Activated CD8-positive, alpha-beta memory T cell treated with anti-CD3 and anti-CD28 coated beads for 36 hours (primary cell): ENCODE measurements around the gene ZNF524. TPM values are rescaled to one million over a fixed set of nuclear protein-coding genes. Genes with fewer than 3 reads are reported as not detected.
"Not testable (repeated sequence)": the region's sequence is repeated elsewhere in the genome, so short reads cannot be mapped to it uniquely, and the experiment has no call there.

ENCODE experiments used
- CTCF ChIA-PET: fragments of 350-600 bp; sonication (Branson Sonifier 250); formaldehyde crosslinking; loops from one replicate; lab custom pipeline; 2021; ENCODE audit warnings: antibody characterized with exemption; lab: Charles Lee
- POLR2A ChIA-PET: fragments of 350-600 bp; sonication (Branson Sonifier 250); formaldehyde crosslinking; loops from one replicate; lab custom pipeline; 2021; ENCODE audit warnings: antibody characterized with exemption; lab: Charles Lee
- total RNA-seq, 2 experiments: library from RNA; stranded (reverse); gene quantifications; one replicate each; pipeline ENCODE4 v1.2.3, GENCODE V29; 2021

Gene ZNF524
- 10 to 100 TPM; 11.9 to 13.2 TPM for total RNA-seq

GRCh38 chr19:55599842-55600661, at the start of gene ZNF524:
TSS of gene ZNF524 (plus strand) at chr19:55600288. CDS start at chr19:55602113, 1,825 bp downstream.
- ChIA-PET CTCF (interaction anchor here (0.6 to 1.7 kb wide), 8 partner anchors 17 to 96 kb away, joined by 3 to 10 read pairs (median 5); partner anchors contain the start of gene ZNF784), POLR2A (interaction anchor here (1.0 to 1.8 kb wide), 9 partner anchors 18 to 345 kb away, joined by 3 to 9 read pairs (median 5); partner anchors contain the start of genes U2AF2, ZNF579, ZNF581 and ZNF628)

DNA sequence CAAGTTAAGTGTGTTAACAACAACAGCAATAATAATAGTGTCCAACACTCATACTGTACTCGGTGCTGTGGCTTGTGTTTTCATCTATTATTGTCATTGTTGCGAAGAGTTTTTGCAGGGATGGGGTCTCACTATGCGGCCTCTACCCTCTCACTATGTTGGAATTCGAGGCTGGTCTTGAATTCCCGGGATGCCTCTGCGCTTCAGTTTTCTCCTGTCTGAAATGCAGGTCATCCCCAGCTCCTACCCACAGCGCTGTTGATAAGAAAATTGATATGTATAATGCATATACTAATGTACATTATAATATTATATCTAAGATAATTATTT, 49.8 kb upstream of the ZNF524 start:
- CTCF ChIA-PET = interaction anchor here (0.6 kb wide), 1 partner anchor 58 kb away, joined by 4 read pairs; no protein-coding TSS in a partner anchor
- POLR2A ChIA-PET = no interaction called here

DNA sequence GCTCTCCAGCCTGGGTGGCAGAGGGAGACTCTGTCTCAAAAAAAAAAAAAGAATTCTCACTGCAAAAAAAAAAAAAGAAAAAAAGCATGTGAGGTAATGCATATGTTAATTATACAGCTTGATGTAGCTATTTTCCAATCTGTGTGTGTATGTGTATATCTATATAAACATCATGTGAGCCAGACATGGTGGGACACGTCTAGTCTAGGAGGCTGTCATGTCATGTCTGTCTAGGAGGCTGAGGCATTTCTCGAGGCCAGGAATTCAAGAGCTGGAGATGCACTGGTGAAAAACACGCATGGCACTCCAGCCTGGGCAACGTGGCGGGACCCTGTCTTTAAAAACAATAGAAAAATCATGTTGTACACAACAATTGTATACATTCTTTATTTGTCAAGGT, 47.9 kb upstream of the ZNF524 start:
- ChIA-PET POLR2A (no interaction called here), CTCF (no interaction called here)

GRCh38 chr19:55552620-55553019, 47.5 kb upstream of the ZNF524 start:
- ChIA-PET POLR2A (no interaction called here), CTCF (no interaction called here)

GRCh38 chr19:55553217-55554182, 46.6 kb upstream of the ZNF524 start:
- ChIA-PET CTCF (no interaction called here), POLR2A (interaction anchor here (0.5 kb wide), 1 partner anchor 21 kb away, joined by 5 read pairs; no protein-coding TSS in a partner anchor)

GRCh38 chr19:55554302-55554701, 45.8 kb upstream of the ZNF524 start:
- ChIA-PET POLR2A (interaction anchor here (0.5 kb wide), 1 partner anchor 22 kb away, joined by 5 read pairs; no protein-coding TSS in a partner anchor), CTCF (no interaction called here)

DNA sequence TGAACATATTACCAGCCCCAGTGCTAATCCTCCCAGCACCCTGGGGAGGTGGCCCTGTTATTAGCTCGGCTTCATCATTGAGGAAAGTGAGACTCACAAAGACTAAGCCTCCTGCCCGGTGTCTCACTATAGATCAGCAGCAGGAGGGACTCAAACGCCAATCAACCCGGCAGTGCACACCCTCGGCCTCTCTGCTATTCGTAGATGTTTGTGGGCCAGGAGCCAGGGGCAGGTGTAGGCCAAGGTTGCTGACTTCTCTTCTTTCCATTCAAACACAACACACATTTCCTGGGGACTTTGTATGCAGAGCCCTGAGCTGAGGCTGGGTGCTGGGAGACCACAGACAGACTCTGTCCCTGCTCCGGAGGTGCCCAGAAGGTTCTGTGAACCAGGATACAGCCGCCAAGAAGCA, 45.3 kb upstream of the ZNF524 start:
- CTCF ChIA-PET = no interaction called here
- POLR2A ChIA-PET = no interaction called here

- POLR2A ChIA-PET = no interaction called here
Observed at GRCh38 chr19:55559684-55560083, 40.4 kb upstream of the ZNF524 start.

DNA sequence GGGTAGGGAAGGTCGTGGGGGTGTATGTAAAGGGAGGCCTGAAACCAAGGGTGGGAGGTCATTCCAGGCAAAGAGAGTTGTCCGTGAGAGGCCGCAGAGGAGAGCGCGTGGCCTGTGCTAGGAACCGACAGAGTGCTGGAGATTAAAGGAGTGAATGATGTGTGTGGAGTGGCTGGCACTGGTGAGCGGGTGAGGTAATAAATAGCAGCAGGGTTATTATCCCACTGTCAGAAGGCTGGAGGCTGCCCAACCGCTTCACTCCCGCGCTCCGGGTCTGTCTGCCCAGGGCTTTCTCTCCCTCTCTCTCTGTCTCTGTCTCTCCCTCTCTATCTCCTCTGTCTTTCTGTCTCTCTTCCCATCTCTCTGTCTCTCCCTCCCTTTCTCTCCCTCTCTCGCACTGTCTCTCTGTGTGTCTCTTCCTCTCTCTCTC, 36.8 kb upstream of the ZNF524 start:
- POLR2A ChIA-PET = no interaction called here

More at GRCh38 chr19:55559684-55560083, 40.4 kb upstream of the ZNF524 start:
- CTCF ChIA-PET = interaction anchor here (0.6 kb wide), 1 partner anchor 393 kb away, joined by 3 read pairs; no protein-coding TSS in a partner anchor

GRCh38 chr19:55566823-55567222, 33.3 kb upstream of the ZNF524 start:
- ChIA-PET CTCF (no interaction called here), POLR2A (no interaction called here)

More for the DNA sequence above, 36.8 kb upstream of the ZNF524 start:
- CTCF ChIA-PET = no interaction called here

DNA sequence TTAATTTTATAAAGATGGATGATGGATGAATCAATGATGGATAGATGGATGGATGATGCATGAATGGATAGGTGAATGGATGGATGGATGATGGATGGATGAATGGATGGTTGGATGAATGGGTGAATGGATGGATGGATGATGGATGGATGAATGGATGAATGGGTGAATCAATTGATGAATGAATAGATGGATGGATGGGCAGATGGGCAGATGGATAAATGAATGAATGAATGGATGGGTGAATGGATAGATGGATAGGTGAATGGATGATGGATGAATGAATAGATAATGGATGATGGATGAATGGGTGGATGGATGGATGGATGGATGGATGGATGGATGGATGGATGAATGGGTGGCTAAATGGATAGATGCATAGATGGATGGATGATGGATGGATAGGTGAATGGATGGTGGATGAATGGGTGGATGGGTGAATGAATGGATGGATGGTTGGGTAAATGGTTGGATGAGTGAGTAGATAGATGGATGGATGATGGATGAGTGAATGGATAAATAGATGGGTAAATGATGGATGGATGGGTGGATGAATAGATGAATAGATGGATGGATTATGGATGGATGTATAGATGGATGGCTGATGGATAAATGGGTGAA, 32.3 kb upstream of the ZNF524 start:
- CTCF ChIA-PET = no interaction called here
- POLR2A ChIA-PET = no interaction called here

DNA sequence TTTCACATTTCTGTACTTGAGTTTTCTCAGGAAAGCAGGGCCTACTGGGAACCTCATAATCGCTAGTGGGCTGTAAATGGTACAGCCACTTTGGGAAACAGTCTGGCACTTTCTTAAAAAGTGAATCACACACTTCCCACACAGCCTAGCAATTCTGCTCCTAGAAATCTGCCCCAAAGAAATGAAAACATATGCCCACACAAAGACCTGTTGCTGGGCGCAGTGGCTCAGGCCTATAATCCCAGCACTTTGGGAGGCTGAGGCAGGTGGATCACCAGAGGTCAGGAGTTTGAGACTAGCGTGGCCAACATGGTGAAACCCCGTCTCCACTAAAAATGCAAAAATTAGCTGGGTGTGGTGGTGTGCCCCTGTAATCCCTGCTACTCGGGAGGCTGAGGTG, 30.6 kb upstream of the ZNF524 start:
- POLR2A ChIA-PET, CTCF ChIA-PET: not testable (repeated sequence)

GRCh38 chr19:55573929-55574328, 26.2 kb upstream of the ZNF524 start:
- POLR2A ChIA-PET = not testable (repeated sequence)
- CTCF ChIA-PET = interaction anchor here (0.6 kb wide), 1 partner anchor 58 kb away, joined by 3 read pairs; no protein-coding TSS in a partner anchor

- CTCF ChIA-PET = no interaction called here
- POLR2A ChIA-PET = no interaction called here
Observed at GRCh38 chr19:55576746-55577145, 23.3 kb upstream of the ZNF524 start.

- POLR2A ChIA-PET = no interaction called here
- CTCF ChIA-PET = no interaction called here
Observed at GRCh38 chr19:55578031-55578760, 21.9 kb upstream of the ZNF524 start.

GRCh38 chr19:55578761-55579747, 21.0 kb upstream of the ZNF524 start:
- ChIA-PET CTCF (no interaction called here), POLR2A (interaction anchor here (0.5 kb wide), 1 partner anchor 25 kb away, joined by 4 read pairs; no protein-coding TSS in a partner anchor)
